HG03103 (cell line): Measurements from ENCODE around the gene VWC2L.

ENCODE experiments used
- ATAC-seq: cut with Tn5 transposase; IDR thresholded peaks from one replicate; pipeline ENCODE4 v1.9.1; 2021; ENCODE audit warnings: low read depth; ENCODE audit not compliant: unreplicated experiment

Gene VWC2L

DNA sequence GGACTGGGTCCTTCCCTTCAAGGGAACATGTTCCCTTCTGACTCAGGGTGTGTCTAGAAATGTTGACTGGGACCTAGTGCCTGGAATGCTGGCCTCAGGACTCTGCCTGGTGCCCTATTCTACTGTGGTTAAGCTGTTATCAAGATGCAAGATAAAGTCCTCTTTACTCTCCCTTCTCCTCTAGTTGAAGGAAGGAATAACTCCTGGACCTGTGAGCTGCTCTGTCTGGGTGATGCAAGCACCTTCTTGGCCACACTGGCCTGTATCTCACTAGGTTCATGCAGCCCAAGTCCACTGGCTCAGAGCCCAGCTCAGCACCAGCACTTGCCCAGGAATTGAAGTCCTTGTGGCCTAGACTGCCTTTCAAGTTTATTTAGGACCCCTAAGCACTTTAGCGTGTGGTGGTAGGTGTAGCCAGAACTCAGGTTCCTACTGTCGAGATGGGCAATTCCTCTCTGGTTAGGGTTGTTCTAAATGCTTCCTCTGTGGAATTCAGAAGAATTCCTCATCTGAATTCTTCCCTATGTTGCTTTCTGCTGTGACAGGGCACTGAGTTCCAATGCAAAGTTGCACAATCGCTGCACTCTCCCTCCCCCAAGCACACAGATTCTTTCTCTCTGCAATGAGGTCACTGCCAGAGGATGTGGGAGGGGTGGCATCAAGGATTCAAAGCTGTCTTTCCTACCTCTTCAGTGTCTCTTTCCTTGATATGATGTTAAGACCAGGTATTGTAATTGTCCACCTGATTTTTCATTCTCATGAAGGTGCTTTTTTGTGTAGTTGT, 54.7 kb downstream of the VWC2L start:
- no peak for ATAC-seq

DNA sequence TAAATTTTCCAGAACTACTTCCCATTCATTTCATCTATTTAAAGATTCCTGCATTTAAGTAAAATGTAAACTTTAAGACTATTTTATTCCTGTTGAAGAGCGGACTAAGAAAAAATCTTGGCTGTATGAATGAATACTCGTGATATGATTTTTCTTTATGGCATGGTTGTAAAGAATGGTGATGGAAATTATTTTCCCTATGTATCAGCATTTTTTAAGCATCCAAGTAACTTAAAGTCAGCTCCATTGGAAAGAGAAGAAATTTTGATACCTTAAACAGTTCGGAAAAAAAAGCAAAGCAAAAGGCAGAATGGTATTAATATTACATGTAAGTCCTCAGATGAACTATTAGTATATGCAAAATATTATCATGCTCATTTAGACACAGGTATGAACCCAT, 58.9 kb downstream of the VWC2L start:
- ATAC-seq = no peak

DNA sequence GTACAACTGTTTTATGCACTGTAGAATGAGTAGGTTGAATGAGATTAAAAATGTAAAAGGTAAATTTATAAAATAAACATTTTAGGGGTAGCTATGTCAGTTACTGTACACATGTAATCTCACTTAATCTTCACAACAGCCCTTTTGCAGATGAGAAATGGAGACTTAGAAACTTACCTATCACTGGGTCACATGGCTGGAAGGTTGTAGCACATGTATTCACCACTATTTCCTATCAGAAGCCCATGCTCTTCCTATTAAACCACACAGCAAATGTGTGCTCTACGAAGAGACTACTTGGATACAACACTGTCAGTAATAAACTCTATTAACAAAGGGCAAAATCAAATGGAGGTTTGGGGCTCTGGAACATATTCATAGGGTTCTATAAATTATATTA, 60.5 kb downstream of the VWC2L start:
- no peak for ATAC-seq

DNA sequence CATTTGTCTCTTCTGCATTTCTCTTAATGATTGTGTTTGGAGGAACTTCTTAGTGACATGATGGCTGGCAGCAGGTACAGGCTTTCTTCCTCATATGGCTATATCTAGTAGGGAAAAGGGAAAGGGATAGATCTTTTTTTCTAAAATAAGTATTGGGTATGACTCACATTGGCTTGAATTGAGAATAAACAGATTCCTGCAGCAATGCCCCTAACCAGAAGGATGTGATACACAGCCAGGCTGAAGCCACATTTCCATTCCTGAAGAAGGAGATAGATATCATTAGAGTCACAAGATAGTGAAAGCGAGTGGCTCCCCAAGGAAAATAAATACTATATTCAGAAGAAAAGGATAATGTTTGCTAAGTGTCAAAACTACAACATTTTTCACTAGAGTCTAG, 61.1 kb downstream of the VWC2L start:
- ATAC-seq = no peak

DNA sequence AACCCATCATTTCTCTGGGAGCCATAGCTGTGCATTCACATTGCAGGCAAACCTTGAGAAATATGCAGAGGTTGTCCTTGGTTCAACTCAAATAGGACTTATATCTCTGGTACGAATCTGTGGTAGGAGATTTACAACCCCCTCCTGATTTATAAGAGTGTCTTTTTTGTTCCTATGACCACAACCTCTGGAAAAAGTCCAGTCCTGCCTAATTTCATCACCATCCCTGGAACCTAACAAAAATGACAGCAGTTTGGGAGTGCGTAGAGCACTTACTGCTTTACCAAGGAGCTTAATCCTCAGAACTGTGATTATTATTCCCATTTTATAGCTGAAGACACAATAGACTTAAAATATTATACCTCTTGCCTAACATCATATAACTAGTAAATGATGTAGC, 66.5 kb downstream of the VWC2L start:
- ATAC-seq = no peak

- ATAC-seq = no peak
These were observed 70.3 kb downstream of the VWC2L start for GRCh38 chr2:214481204-214481603.

GRCh38 chr2:214482728-214483127, 71.9 kb downstream of the VWC2L start:
- ATAC-seq = no peak

DNA sequence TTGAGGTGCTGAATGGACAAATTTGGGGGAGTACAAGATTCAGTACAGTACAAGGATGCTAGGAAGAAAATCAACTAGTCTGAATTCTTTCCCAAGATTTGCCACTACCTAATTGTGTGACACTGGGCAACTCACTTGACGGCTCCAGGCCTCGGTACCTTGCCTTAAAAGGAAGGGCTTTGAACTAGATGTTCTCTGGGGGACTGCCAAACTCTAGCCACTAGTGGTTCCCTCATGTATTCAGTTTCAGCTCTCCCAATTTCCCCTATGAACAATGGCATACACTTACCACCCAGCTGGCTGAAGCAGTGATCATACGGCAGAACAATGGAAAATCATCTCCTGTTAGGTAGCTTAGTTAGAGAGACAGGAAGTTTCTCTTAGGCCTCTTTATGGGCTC, 73.4 kb downstream of the VWC2L start:
- ATAC-seq = no peak

- ATAC-seq = no peak
These were observed 73.8 kb downstream of the VWC2L start for GRCh38 chr2:214484701-214485100.

DNA sequence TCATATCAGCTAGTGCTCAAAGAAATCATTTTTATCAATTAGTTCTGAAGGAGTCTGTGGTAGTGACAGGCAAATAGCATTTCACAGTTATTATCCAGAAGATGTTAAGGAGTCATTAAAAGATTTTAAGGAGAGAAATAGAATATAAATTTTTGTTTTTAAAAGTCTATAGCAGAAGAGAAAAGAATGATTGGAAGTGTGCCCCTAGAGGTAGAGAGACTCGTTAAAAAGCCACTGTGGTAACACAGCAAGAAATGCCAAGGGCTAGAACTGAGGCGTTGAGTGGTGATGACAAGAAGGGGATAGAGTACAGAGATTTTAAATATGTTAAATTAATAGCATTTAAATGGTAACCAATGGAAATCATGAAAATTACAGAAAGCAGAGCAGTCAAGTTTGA, 78.3 kb downstream of the VWC2L start:
- ATAC-seq = no peak

GRCh38 chr2:214489702-214490101, 78.8 kb downstream of the VWC2L start:
- ATAC-seq = no peak

DNA sequence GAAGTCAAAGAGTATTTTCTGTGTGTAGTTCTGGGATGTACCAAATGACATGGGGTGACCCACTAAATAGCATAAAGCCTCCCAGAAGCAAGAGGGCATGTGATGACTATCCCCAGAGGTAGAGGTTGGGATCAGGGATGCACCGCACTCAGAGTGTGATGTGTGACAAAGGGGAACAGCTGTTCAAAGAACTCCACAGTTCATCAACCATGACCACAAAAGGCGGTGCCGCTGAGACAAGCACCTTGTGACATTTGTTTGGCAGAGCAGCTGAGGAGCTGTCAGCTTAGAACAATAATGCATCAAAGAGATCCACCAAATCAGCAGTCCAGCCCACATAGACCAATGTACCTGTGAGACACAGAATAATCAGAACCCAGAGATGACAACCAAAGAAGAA, 81.3 kb downstream of the VWC2L start:
- no peak for ATAC-seq

DNA sequence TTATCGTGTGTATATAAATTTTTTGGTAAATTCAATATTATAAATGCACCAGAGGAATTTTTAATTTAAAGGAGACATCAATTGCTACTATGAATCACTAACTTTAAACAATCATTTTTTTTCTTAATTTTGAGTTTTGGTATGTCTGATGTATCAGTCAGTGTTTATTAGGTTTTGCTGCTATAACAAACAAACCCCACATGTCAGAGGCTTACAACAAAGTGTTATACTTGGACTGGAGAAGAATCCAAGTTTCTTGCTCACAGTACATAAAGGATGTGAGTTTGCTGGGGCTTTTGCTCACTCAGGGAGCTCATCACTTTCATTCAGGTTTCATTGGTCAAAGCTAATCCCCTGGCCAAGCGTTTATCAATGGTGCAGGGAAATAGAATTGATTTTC, 81.8 kb downstream of the VWC2L start:
- ATAC-seq = no peak

GRCh38 chr2:214497489-214497888, 86.6 kb downstream of the VWC2L start:
- ATAC-seq = no peak

DNA sequence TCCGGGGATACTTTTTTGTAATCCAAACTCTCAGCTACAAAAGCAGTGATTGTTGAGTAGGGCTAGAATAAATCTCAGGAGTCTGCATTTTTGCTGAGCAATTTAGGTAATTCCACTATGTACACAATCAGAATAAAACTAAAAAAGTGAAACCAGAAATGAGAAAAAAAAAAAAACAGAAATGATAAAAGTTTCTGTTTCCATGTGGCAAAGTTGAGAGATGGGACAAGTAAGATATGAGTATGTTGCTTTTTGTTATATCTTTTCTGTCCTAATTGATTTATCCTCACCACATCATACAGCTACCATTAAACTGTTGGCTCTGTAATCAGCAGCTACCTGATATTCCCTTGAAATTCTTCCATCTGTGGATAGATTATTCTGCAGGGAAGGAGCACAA, 92.7 kb downstream of the VWC2L start:
- no peak for ATAC-seq

GRCh38 chr2:214504599-214505376, 93.9 kb downstream of the VWC2L start:
- ATAC-seq = no peak

DNA sequence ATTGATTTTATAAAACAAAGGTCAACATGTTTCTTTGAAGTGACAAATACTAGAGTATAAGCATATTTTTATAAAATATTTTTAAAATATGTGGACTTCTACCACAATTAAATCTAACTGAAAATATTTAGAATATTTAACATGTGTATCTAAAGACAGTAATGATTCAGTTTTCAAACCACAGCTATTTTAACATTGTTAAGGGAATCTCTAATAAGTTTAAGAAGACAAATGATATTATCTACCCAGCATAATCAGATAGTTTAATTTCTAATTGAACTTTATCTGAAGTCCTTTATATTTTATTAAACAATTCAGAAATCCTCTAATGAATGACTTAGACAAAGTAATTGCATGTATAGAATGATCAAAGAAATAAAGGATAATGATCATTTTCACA, 96.2 kb downstream of the VWC2L start:
- ATAC-seq = no peak

DNA sequence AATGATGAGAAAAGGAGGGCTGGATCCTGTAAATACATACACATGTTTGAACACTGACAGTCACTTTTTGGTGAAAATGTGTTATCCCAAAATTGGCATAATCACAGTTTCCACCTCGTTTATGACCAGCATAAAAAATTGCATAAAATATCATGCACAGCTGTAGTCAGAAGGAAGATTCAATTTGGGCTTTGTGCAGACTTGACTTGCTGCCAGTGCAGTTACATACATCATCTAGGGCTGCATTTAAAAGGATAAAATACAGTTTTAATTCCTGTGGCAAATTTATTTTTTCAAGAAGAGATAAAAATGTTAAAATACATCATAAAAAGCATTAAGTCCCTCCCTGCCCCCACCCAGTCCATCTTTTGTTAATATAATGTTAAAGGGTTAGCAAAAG, 103.8 kb downstream of the VWC2L start:
- no peak for ATAC-seq

- no peak for ATAC-seq
These were observed 104.3 kb downstream of the VWC2L start for GRCh38 chr2:214515111-214515510.

DNA sequence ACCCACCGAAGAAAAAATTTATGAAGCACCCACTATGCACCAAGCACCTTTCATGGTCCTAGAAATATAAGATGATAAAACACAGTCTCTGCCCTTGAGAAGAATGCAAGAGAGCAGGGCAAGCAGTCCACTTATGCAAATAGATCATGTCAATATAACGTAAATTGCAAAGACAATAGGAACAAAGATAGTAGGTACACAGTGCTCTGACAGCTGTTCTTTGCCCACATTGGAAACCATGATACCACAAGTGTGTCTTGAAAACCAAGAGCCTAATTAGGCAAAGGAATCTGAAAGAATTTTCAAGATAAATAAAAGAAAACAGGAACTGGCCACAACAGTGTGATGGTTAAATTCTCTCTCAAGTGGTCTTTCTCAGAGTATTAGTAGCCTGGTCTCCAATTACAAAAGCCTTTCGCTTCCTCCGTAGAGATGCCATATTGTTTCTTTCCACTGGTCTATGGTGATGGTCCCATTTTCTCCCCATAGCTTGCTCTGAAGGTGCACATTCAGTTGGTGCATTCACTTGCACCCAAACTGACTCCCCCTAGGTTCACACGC, 108.5 kb downstream of the VWC2L start:
- ATAC-seq = no peak

- ATAC-seq = no peak
These were observed 118.2 kb downstream of the VWC2L start for GRCh38 chr2:214529021-214529420.

GRCh38 chr2:214529514-214529913, 118.7 kb downstream of the VWC2L start:
- no peak for ATAC-seq
